Neural cell (in vitro differentiated cells): ENCODE data around the gene RENBP. TPM values are rescaled to one million over a fixed set of nuclear protein-coding genes. Genes with fewer than 3 reads are reported as not detected.

ENCODE experiments used
- H2AFZ ChIP-seq: fragments of 200-600, 300-800 bp; sonication (generic), shearing (Covaris generic); 2 replicates; pipeline ENCODE4 v1.6.0; 2014; ENCODE audit warnings: low read depth, mild to moderate bottlenecking, antibody characterized with exemption, low read length, moderate library complexity
- H3F3A ChIP-seq: fragments of 200-600 bp; shearing (Covaris generic); 2 replicates; pipeline ENCODE4 v1.6.1; 2016; ENCODE audit warnings: mild to moderate bottlenecking, moderate library complexity, mixed read lengths, antibody characterized with exemption, low read length; ENCODE audit not compliant: insufficient read depth, poor library complexity, severe bottlenecking
- H3K27ac ChIP-seq: fragments of 200-600, 300-800 bp; sonication (generic), shearing (Covaris generic); 2 replicates; pipeline ENCODE4 v1.5.1; 2014; ENCODE audit warnings: mild to moderate bottlenecking, low read length, moderate library complexity
- H3K27me3 ChIP-seq: fragments of 300-800, 200-600 bp; sonication (generic), shearing (Covaris generic); 2 replicates; pipeline ENCODE4 v1.6.0; 2014; ENCODE audit warnings: mild to moderate bottlenecking, low read depth, low read length, moderate library complexity; ENCODE audit not compliant: insufficient read depth
- H3K36me3 ChIP-seq: fragments of 300-800, 200-600 bp; sonication (generic), shearing (Covaris generic); 2 replicates; pipeline ENCODE4 v1.5.1; 2014; ENCODE audit warnings: mild to moderate bottlenecking, antibody characterized with exemption, low read length, moderate library complexity; ENCODE audit not compliant: insufficient read depth
- H3K4me2 ChIP-seq: fragments of 300-800, 200-600 bp; sonication (generic), shearing (Covaris generic); 2 replicates; pipeline ENCODE4 v1.6.0; 2014; ENCODE audit warnings: mild to moderate bottlenecking, low read length
- H3K4me3 ChIP-seq: fragments of 300-800, 200-600 bp; sonication (generic), shearing (Covaris generic); 2 replicates; pipeline ENCODE4 v1.5.1; 2014; ENCODE audit warnings: mild to moderate bottlenecking, low read length, moderate library complexity
- H3K79me2 ChIP-seq: fragments of 200-600 bp; shearing (Covaris generic); replicated peaks from 2 replicates; pipeline ENCODE4 v1.6.0; 2014; ENCODE audit warnings: mild to moderate bottlenecking, low read length, moderate library complexity; ENCODE audit not compliant: insufficient read depth
- H3K9ac ChIP-seq: fragments of 300-800, 200-600 bp; sonication (generic), shearing (Covaris generic); 2 replicates; pipeline ENCODE4 v1.6.1; 2016; ENCODE audit warnings: mild to moderate bottlenecking, low read length, mixed read lengths
- H3K9me2 ChIP-seq: fragments of 200-600 bp; shearing (Covaris generic); 2 replicates; pipeline ENCODE4 v1.6.1; 2016; ENCODE audit warnings: mild to moderate bottlenecking, low read length, mixed read lengths; ENCODE audit not compliant: insufficient read depth
- H3K9me3 ChIP-seq: fragments of 200-600, 300-800 bp; sonication (generic), shearing (Covaris generic); 2 replicates; pipeline ENCODE4 v1.6.1; 2016; ENCODE audit warnings: mild to moderate bottlenecking, mixed run types, low read length, moderate library complexity, mixed read lengths
- H4K20me1 ChIP-seq: fragments of 200-600 bp; shearing (Covaris generic); 2 replicates; pipeline ENCODE4 v1.6.1; 2016; ENCODE audit warnings: mild to moderate bottlenecking, mixed run types; ENCODE audit not compliant: insufficient read depth
- CTCF ChIP-seq: fragments of 450-650 bp; IDR thresholded peaks from 2 replicates; pipeline ENCODE4 v1.5.1; 2014; ENCODE audit warnings: antibody characterized with exemption, mild to moderate bottlenecking, moderate library complexity; ENCODE audit not compliant: poor library complexity, severe bottlenecking
- EP300 ChIP-seq: fragments of 450-650 bp; conservative IDR thresholded peaks from 2 replicates; pipeline ENCODE4 v1.6.1; 2014; ENCODE audit warnings: antibody characterized with exemption, mild to moderate bottlenecking, moderate library complexity; ENCODE audit not compliant: poor library complexity, severe bottlenecking
- EZH2 ChIP-seq: fragments of 200-600, 300-800 bp; shearing (Covaris generic), sonication (generic); IDR thresholded peaks from 2 replicates; pipeline ENCODE4 v1.6.1; 2014; ENCODE audit warnings: antibody characterized with exemption, low read length, borderline replicate concordance, mild to moderate bottlenecking; ENCODE audit not compliant: insufficient read depth, poor library complexity, severe bottlenecking
- MXI1 ChIP-seq: fragments of 450-650 bp; conservative IDR thresholded peaks from 2 replicates; pipeline ENCODE4 v1.6.1; 2014; ENCODE audit warnings: antibody characterized with exemption, mild to moderate bottlenecking; ENCODE audit not compliant: poor library complexity, severe bottlenecking
- POLR2AphosphoS5 ChIP-seq: IDR thresholded peaks from 2 replicates; pipeline ENCODE4 v1.6.1; 2012
- RAD21 ChIP-seq: fragments of 450-650 bp; conservative IDR thresholded peaks from 2 replicates; pipeline ENCODE4 v1.6.1; 2014; ENCODE audit warnings: antibody characterized with exemption, mild to moderate bottlenecking, moderate library complexity
- REST ChIP-seq: IDR thresholded peaks from 2 replicates; pipeline ENCODE4 v1.6.1; 2012; ENCODE audit warnings: borderline replicate concordance
- SMC3 ChIP-seq: fragments of 450-650 bp; conservative IDR thresholded peaks from 2 replicates; pipeline ENCODE4 v1.6.1; 2014; ENCODE audit warnings: antibody characterized with exemption, mild to moderate bottlenecking, moderate library complexity; ENCODE audit not compliant: poor library complexity
- TAF1 ChIP-seq: IDR thresholded peaks from 2 replicates; pipeline ENCODE4 v1.6.1; 2012; ENCODE audit warnings: low read depth
- polyA plus RNA-seq: library from polyadenylated mRNA; depleted of rRNA; stranded (reverse); fragments of >200 nt; gene quantifications from 2 replicates; pipeline ENCODE4 v1.2.3, GENCODE V29; 2014

Gene RENBP
- polyA plus RNA-seq, 1 donor from 2014 or later: 0.89 TPM

GRCh38 chrX:153903238-153903980 lies 41.0 kb downstream of the RENBP start:
- Histone ChIP-seq H3F3A (no peaks in the 10 kb centered on the region), H3K36me3 (no peaks in the 10 kb centered on the region), H3K27me3 (no peaks in the 10 kb centered on the region), H3K79me2 (no peaks in the 10 kb centered on the region), H3K27ac (no peak overlapping the region), H3K9me2 (no peaks in the 10 kb centered on the region), H4K20me1 (no peaks in the 10 kb centered on the region), H2AFZ (no peak overlapping the region), H3K4me2 (no peak overlapping the region), H3K4me3 (no peak overlapping the region), H3K9ac (no peak overlapping the region), H3K9me3 (no peaks in the 10 kb centered on the region)
- TF ChIP-seq REST: no peak
- TF ChIP-seq RAD21: no peak
- no peak for TF ChIP-seq CTCF
- no peak for TF ChIP-seq TAF1
- no peak for TF ChIP-seq POLR2AphosphoS5
- TF ChIP-seq EP300: no peak
- TF ChIP-seq SMC3: no peak
- TF ChIP-seq EZH2: no peak
- no peak for TF ChIP-seq MXI1

- Histone ChIP-seq H3K4me2 (no peak overlapping the region), H3K4me3 (no peak overlapping the region), H2AFZ (no peak overlapping the region), H4K20me1 (no peaks in the 10 kb centered on the region), H3F3A (no peaks in the 10 kb centered on the region), H3K36me3 (no peaks in the 10 kb centered on the region), H3K79me2 (no peaks in the 10 kb centered on the region), H3K9ac (no peak overlapping the region), H3K27me3 (no peaks in the 10 kb centered on the region), H3K27ac (no peak overlapping the region), H3K9me2 (no peaks in the 10 kb centered on the region), H3K9me3 (no peaks in the 10 kb centered on the region)
- no peak for TF ChIP-seq POLR2AphosphoS5
- no peak for TF ChIP-seq EP300
Observed at GRCh38 chrX:153902385-153902784, 42.1 kb downstream of the RENBP start.

GRCh38 chrX:153901753-153902140 lies 42.7 kb downstream of the RENBP start:
- Histone ChIP-seq H3K36me3 (no peaks in the 10 kb centered on the region), H3K9me3 (no peaks in the 10 kb centered on the region), H3K79me2 (no peaks in the 10 kb centered on the region), H3K4me2 (no peak overlapping the region), H3K27ac (no peak overlapping the region), H3K4me3 (no peak overlapping the region), H3K27me3 (no peaks in the 10 kb centered on the region), H3K9me2 (no peaks in the 10 kb centered on the region), H3K9ac (no peak overlapping the region), H4K20me1 (no peaks in the 10 kb centered on the region), H3F3A (no peaks in the 10 kb centered on the region), H2AFZ (no peak overlapping the region)
- TF ChIP-seq EP300 (no peak), TAF1 (no peak), REST (no peak)
